Stimulated activated CD8-positive, alpha-beta memory T cell treated with anti-CD3 and anti-CD28 coated beads, Interleukin-7, amount 100 ng/mL, for 24 hours (primary cell): Measurements from ENCODE around the gene ARHGEF9.
"Not testable (repeated sequence)": the region's sequence is repeated elsewhere in the genome, so short reads cannot be mapped to it uniquely, and the experiment has no call there.

Experiments
- DNase-seq: peaks from one replicate; pipeline ENCODE4 v3.0.0-alpha.2; 2020; ENCODE audit warnings: low read depth

Gene ARHGEF9

GRCh38 chrX:63784902-63785707 lies at the start of gene ARHGEF9:
Gene ARHGEF9, minus strand, starts transcription at chrX:63785214. Its CDS starts 69 bp downstream, at chrX:63785145.
- DNase-seq: no peak

GRCh38 chrX:63825446-63825845 lies 40.4 kb upstream of the ARHGEF9 start:
- DNase-seq: not testable (repeated sequence)

- no peak for DNase-seq
Measured at GRCh38 chrX:63818156-63818555, 33.1 kb upstream of the ARHGEF9 start.

- no peak for DNase-seq
Measured at GRCh38 chrX:63817696-63818095, 32.7 kb upstream of the ARHGEF9 start.

- DNase-seq: no peak
Measured at GRCh38 chrX:63812823-63813222, 27.8 kb upstream of the ARHGEF9 start.

GRCh38 chrX:63810746-63811145 lies 25.7 kb upstream of the ARHGEF9 start:
- DNase-seq: no peak

GRCh38 chrX:63809173-63809572 lies 24.2 kb upstream of the ARHGEF9 start:
- no peak for DNase-seq

- not testable (repeated sequence) for DNase-seq
Measured at GRCh38 chrX:63795406-63795805, 10.4 kb upstream of the ARHGEF9 start.

- no peak for DNase-seq
Measured at GRCh38 chrX:63785708-63786040, 660 bp upstream of the ARHGEF9 start.

- no peak for DNase-seq
Measured at GRCh38 chrX:63784346-63784901, 590 bp downstream of the ARHGEF9 start.

- no peak for DNase-seq
Measured at GRCh38 chrX:63782515-63782914, 2.5 kb downstream of the ARHGEF9 start.

GRCh38 chrX:63768760-63769159 lies 16.3 kb downstream of the ARHGEF9 start:
- no peak for DNase-seq

GRCh38 chrX:63765712-63766111 lies 19.3 kb downstream of the ARHGEF9 start:
- DNase-seq: no peak

GRCh38 chrX:63764946-63765345 lies 20.1 kb downstream of the ARHGEF9 start:
- no peak for DNase-seq

GRCh38 chrX:63761639-63762038 lies 23.4 kb downstream of the ARHGEF9 start:
- DNase-seq: no peak

- DNase-seq: no peak
Measured at GRCh38 chrX:63758011-63758410, 27.0 kb downstream of the ARHGEF9 start.

- no peak for DNase-seq
Measured at GRCh38 chrX:63755892-63756291, 29.1 kb downstream of the ARHGEF9 start.

- peak; percentile 66 for DNase-seq
Measured at GRCh38 chrX:63754860-63755579, 30.0 kb downstream of the ARHGEF9 start.

GRCh38 chrX:63754136-63754859 lies 30.7 kb downstream of the ARHGEF9 start:
- DNase-seq: no peak

GRCh38 chrX:63751481-63751880 lies 33.5 kb downstream of the ARHGEF9 start:
- DNase-seq: no peak

GRCh38 chrX:63750811-63751210 lies 34.2 kb downstream of the ARHGEF9 start:
- no peak for DNase-seq

GRCh38 chrX:63747331-63747730 lies 37.7 kb downstream of the ARHGEF9 start:
- no peak for DNase-seq

GRCh38 chrX:63746715-63747114 lies 38.3 kb downstream of the ARHGEF9 start:
- no peak for DNase-seq
